WTC11 (cell line): ENCODE measurements around the gene CEP192. TPM values are rescaled to one million over a fixed set of nuclear protein-coding genes. Genes with fewer than 3 reads are reported as not detected.

Experiments used
- ATAC-seq: fragments of 200-7000 bp; cut with Tn5 transposase; 2 replicates; pipeline ENCODE4 v1.10.0; 2021; ENCODE audit warnings: mild to moderate bottlenecking, moderate library complexity
- CTCF ChIA-PET: fragments of 300-600 bp; sonication (Branson Sonifier 250); formaldehyde crosslinking; loops from one replicate; lab custom pipeline; 2021; ENCODE audit warnings: antibody characterized with exemption; lab: Charles Lee
- POLR2A ChIA-PET: fragments of 350-600 bp; sonication (Branson Sonifier 250); formaldehyde crosslinking; loops from one replicate; lab custom pipeline; 2021; ENCODE audit warnings: antibody characterized with exemption; lab: Charles Lee
- DNase-seq: peaks from one replicate; pipeline ENCODE4 v3.0.0; 2021; ENCODE audit warnings: low spot score
- H3K27ac Mint-ChIP-seq: 2 replicates; pipeline ENCODE4 v1.8.0; 2021; ENCODE audit warnings: mixed read lengths
- H3K27me3 Mint-ChIP-seq: 2 replicates; pipeline ENCODE4 v1.8.0; 2021; ENCODE audit warnings: low read depth, mild to moderate bottlenecking, moderate library complexity, mixed read lengths
- H3K36me3 Mint-ChIP-seq: 2 replicates; pipeline ENCODE4 v1.8.0; 2021; ENCODE audit warnings: mixed read lengths
- H3K4me1 Mint-ChIP-seq: 2 replicates; pipeline ENCODE4 v1.8.0; 2022; ENCODE audit warnings: mixed read lengths
- H3K4me3 Mint-ChIP-seq: 2 replicates; pipeline ENCODE4 v1.8.0; 2021; ENCODE audit warnings: mild to moderate bottlenecking, moderate library complexity, mixed read lengths
- H3K9me3 Mint-ChIP-seq: 2 replicates; pipeline ENCODE4 v1.8.0; 2021; ENCODE audit warnings: mixed read lengths
- AR ChIP-seq: fragments of 250-450 bp; sonication (Bioruptor Pico); IDR thresholded peaks from 2 replicates; pipeline ENCODE4 v1.9.0; 2021; ENCODE audit warnings: mild to moderate bottlenecking
- ARID4B ChIP-seq: sonication (generic); formaldehyde crosslinking; IDR thresholded peaks from 2 replicates; pipeline ENCODE4 v1.8.0; 2023; ENCODE audit warnings: missing genetic modification reagents, mild to moderate bottlenecking, borderline replicate concordance
- CREB1 ChIP-seq: sonication (generic); formaldehyde crosslinking; IDR thresholded peaks from 2 replicates; pipeline ENCODE4 v1.8.0; 2023; ENCODE audit warnings: mild to moderate bottlenecking, missing genetic modification reagents
- CTCF ChIP-seq: fragments of 200-600 bp; IDR thresholded peaks from 2 replicates; pipeline ENCODE4 v1.8.0; 2022; ENCODE audit warnings: antibody characterized with exemption
- ERG ChIP-seq: fragments of 250-450 bp; sonication (Bioruptor Pico); IDR thresholded peaks from 2 replicates; pipeline ENCODE4 v1.8.0; 2021; ENCODE audit warnings: mild to moderate bottlenecking
- ETV6 ChIP-seq: sonication (generic); formaldehyde crosslinking; IDR thresholded peaks from 2 replicates; pipeline ENCODE4 v1.8.1; 2022; ENCODE audit warnings: mild to moderate bottlenecking, missing genetic modification reagents
- IRF1 ChIP-seq: sonication (generic); formaldehyde crosslinking; IDR thresholded peaks from 2 replicates; pipeline ENCODE4 v1.8.0; 2023; ENCODE audit warnings: missing genetic modification reagents
- IRF2 ChIP-seq: sonication (generic); formaldehyde crosslinking; IDR thresholded peaks from 2 replicates; pipeline ENCODE4 v1.8.0; 2022; ENCODE audit warnings: low read depth, missing genetic modification reagents, borderline replicate concordance
- JAZF1 ChIP-seq: fragments of 250-450 bp; sonication (Bioruptor Pico); IDR thresholded peaks from 2 replicates; pipeline ENCODE4 v1.9.0; 2021; ENCODE audit warnings: moderate library complexity, mild to moderate bottlenecking, inconsistent platforms
- JUN ChIP-seq: sonication (generic); formaldehyde crosslinking; IDR thresholded peaks from 2 replicates; pipeline ENCODE4 v1.8.0; 2023; ENCODE audit warnings: mild to moderate bottlenecking, missing genetic modification reagents
- MXD4 ChIP-seq: fragments of 250-450 bp; sonication (Bioruptor Pico); IDR thresholded peaks from 2 replicates; pipeline ENCODE4 v1.8.0; 2021; ENCODE audit warnings: mild to moderate bottlenecking, moderate library complexity, borderline replicate concordance
- OVOL2 ChIP-seq: fragments of 250-450 bp; sonication (Bioruptor Pico); IDR thresholded peaks from 2 replicates; pipeline ENCODE4 v1.9.0; 2021; ENCODE audit warnings: mild to moderate bottlenecking, borderline replicate concordance
- RELA ChIP-seq: sonication (generic); formaldehyde crosslinking; IDR thresholded peaks from 2 replicates; pipeline ENCODE4 v1.8.1; 2022; ENCODE audit warnings: missing genetic modification reagents, mild to moderate bottlenecking, borderline replicate concordance
- RORB ChIP-seq: fragments of 250-450 bp; sonication (Bioruptor Pico); IDR thresholded peaks from 2 replicates; pipeline ENCODE4 v1.9.0; 2021; ENCODE audit warnings: mild to moderate bottlenecking
- TP53 ChIP-seq: sonication (generic); formaldehyde crosslinking; IDR thresholded peaks from 2 replicates; pipeline ENCODE4 v1.8.1; 2023; ENCODE audit warnings: mild to moderate bottlenecking, missing genetic modification reagents
- ZBTB43 ChIP-seq: sonication (generic); formaldehyde crosslinking; IDR thresholded peaks from 2 replicates; pipeline ENCODE4 v1.8.1; 2023; ENCODE audit warnings: mild to moderate bottlenecking, missing genetic modification reagents
- ZNF138 ChIP-seq: sonication (generic); formaldehyde crosslinking; conservative IDR thresholded peaks from 2 replicates; pipeline ENCODE4 v1.8.1; 2022; ENCODE audit warnings: mild to moderate bottlenecking, moderate library complexity, missing genetic modification reagents
- ZNF416 ChIP-seq: fragments of 250-450 bp; sonication (Bioruptor Pico); IDR thresholded peaks from 2 replicates; pipeline ENCODE4 v1.9.0; 2021; ENCODE audit warnings: mild to moderate bottlenecking, inconsistent platforms
- ZSCAN18 ChIP-seq: fragments of 250-450 bp; sonication (Bioruptor Pico); IDR thresholded peaks from 2 replicates; pipeline ENCODE4 v2.1.2; 2022; ENCODE audit warnings: mild to moderate bottlenecking, moderate library complexity
- total RNA-seq: library from RNA; stranded (reverse); gene quantifications from 3 replicates; pipeline ENCODE4 v1.2.3, GENCODE V29; 2021

CEP192 gene
- total RNA-seq, 1 experiment from 2014 or later = 25.4 TPM

GRCh38 chr18:13017247-13017875 is 26.2 kb downstream of the CEP192 start:
- DNase-seq = no peak
- no peak overlapping the region for H3K27ac Mint-ChIP-seq
- POLR2A ChIA-PET = no interaction called here
- no peaks in the 10 kb centered on the region for H3K4me1 Mint-ChIP-seq
- CTCF ChIA-PET = no interaction called here
- TF ChIP-seq MXD4 (CRISPR knock-in tag) (no peak), IRF2 (CRISPR knock-in tag) (no peak), OVOL2 (CRISPR knock-in tag) (no peak), ARID4B (no peak), JUN (CRISPR knock-in tag) (no peak)
- H3K4me3 Mint-ChIP-seq = no peak overlapping the region
- no peaks in the 10 kb centered on the region for H3K27me3 Mint-ChIP-seq
- H3K36me3 Mint-ChIP-seq = peaks cover 63% of the 10 kb centered on the region
- no peak for ATAC-seq
- H3K9me3 Mint-ChIP-seq = no peaks in the 10 kb centered on the region

GRCh38 chr18:13018374-13018773 is 27.2 kb downstream of the CEP192 start:
- Mint-ChIP-seq H3K27ac (no peak overlapping the region), H3K36me3 (peaks cover 62% of the 10 kb centered on the region), H3K4me1 (no peaks in the 10 kb centered on the region), H3K27me3 (no peaks in the 10 kb centered on the region), H3K9me3 (no peaks in the 10 kb centered on the region), H3K4me3 (no peak overlapping the region)
- no peak for TF ChIP-seq ZNF138 (CRISPR knock-in tag)
- TF ChIP-seq CREB1 = no peak
- no peak for TF ChIP-seq RELA (CRISPR knock-in tag)
- no peak for TF ChIP-seq CTCF
- no peak for TF ChIP-seq RORB (CRISPR knock-in tag)
- no peak for TF ChIP-seq ZNF416 (CRISPR knock-in tag)
- no peak for TF ChIP-seq IRF1
- no peak for TF ChIP-seq ERG (CRISPR knock-in tag)
- POLR2A ChIA-PET = no interaction called here
- no peak for DNase-seq
- CTCF ChIA-PET = no interaction called here
- no peak for ATAC-seq

GRCh38 chr18:13019301-13019700 is 28.1 kb downstream of the CEP192 start:
- Mint-ChIP-seq H3K9me3 (no peaks in the 10 kb centered on the region), H3K4me1 (no peaks in the 10 kb centered on the region), H3K27ac (no peak overlapping the region), H3K27me3 (no peaks in the 10 kb centered on the region), H3K4me3 (no peak overlapping the region), H3K36me3 (peaks cover 67% of the 10 kb centered on the region)
- CTCF ChIA-PET = no interaction called here
- POLR2A ChIA-PET = no interaction called here
- DNase-seq (no peak), ATAC-seq (no peak)
- no peak for TF ChIP-seq JAZF1
- TF ChIP-seq ZBTB43 = no peak
- TF ChIP-seq AR = no peak
- no peak for TF ChIP-seq TP53
- TF ChIP-seq ETV6 (CRISPR knock-in tag) = no peak
- no peak for TF ChIP-seq ZSCAN18 (CRISPR knock-in tag)
